Measurements from ENCODE around the gene TNKS1BP1.

DNA sequence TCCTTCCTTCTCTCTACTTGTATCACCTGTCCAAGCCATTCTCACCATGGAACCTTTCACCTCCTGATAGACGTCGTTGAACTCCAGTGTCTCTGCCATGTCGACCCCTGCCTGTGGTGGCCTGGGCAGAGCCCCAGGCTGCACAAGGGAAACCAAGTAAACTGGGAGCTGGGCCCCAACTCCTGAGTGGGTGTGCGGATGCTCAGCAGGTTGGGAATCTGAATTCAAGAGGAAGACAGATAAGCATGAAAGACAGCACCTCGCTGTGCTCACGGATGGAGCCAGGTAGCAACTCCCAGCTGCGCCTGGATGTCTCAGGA lies 10.2 kb upstream of the TNKS1BP1 start:
- no peak for TF ChIP-seq POLR2A (IDR thresholded peaks at IDR 0.05)
- TF ChIP-seq, protein P1, sequence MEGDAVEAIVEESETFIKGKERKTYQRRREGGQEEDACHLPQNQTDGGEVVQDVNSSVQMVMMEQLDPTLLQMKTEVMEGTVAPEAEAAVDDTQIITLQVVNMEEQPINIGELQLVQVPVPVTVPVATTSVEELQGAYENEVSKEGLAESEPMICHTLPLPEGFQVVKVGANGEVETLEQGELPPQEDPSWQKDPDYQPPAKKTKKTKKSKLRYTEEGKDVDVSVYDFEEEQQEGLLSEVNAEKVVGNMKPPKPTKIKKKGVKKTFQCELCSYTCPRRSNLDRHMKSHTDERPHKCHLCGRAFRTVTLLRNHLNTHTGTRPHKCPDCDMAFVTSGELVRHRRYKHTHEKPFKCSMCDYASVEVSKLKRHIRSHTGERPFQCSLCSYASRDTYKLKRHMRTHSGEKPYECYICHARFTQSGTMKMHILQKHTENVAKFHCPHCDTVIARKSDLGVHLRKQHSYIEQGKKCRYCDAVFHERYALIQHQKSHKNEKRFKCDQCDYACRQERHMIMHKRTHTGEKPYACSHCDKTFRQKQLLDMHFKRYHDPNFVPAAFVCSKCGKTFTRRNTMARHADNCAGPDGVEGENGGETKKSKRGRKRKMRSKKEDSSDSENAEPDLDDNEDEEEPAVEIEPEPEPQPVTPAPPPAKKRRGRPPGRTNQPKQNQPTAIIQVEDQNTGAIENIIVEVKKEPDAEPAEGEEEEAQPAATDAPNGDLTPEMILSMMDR (IDR thresholded peaks at IDR 0.05) = no peak

All from transverse colon (tissue), 3 donors.